A549 (cell line): Measurements from ENCODE around the gene CYB561D2. TPM values are rescaled to one million over a fixed set of nuclear protein-coding genes. Genes with fewer than 3 reads are reported as not detected.

ENCODE experiments used
- ATAC-seq, 2 experiments: fragments of 200-7000 bp in 1 of 2; fragments of >200 bp in 1 of 2; cut with Nextera tagmentation in 1 of 2; cut with Tn5 transposase in 1 of 2; 3 replicates each; pipeline versions ENCODE4 v1.8.0 to v1.9.1; 2018 to 2020; ENCODE audit warnings: mild to moderate bottlenecking in 1 of 2, moderate library complexity in 1 of 2
- CTCF ChIA-PET: fragments of 300-600 bp; sonication (Branson Sonifier 250); formaldehyde crosslinking; extraction: SDS; loops from one replicate; lab custom pipeline; 2021; ENCODE audit warnings: antibody characterized with exemption, inconsistent platforms; lab: Yijun Ruan, JAX
- POLR2A ChIA-PET: fragments of 350-600 bp; formaldehyde crosslinking; extraction: SDS; loops from one replicate; lab custom pipeline; 2021; ENCODE audit warnings: antibody characterized with exemption, inconsistent platforms; lab: Yijun Ruan, JAX
- DNase-seq, 2 experiments: peaks; one replicate each; pipeline versions ENCODE4 v3.0.0 to v3.0.0-alpha.2; 2011 to 2016; ENCODE audit warnings: low read depth in 1 of 2, low spot score in 1 of 2
- FAIRE-seq: peaks from 2 replicates; lab custom pipeline; 2011; peaks lifted over from hg19 to GRCh38; lab: Jason Lieb, UNC
- H3K27ac ChIP-seq, 2 experiments: fragments of >200 bp; sonication (Bioruptor Twin); formaldehyde crosslinking; 3 replicates each; pipeline ENCODE4 v1.5.1; 2016 to 2017
- H3K4me1 ChIP-seq: fragments of >200 bp; sonication (Bioruptor Twin); formaldehyde crosslinking; 3 replicates; pipeline ENCODE4 v1.6.1; 2016
- H3K4me2 ChIP-seq: fragments of >200 bp; sonication (Bioruptor Twin); formaldehyde crosslinking; 3 replicates; pipeline ENCODE4 v1.6.1; 2016
- H3K4me3 ChIP-seq: fragments of >200 bp; sonication (Bioruptor Twin); formaldehyde crosslinking; 3 replicates; pipeline ENCODE4 v1.5.1; 2016
- H3K9me3 ChIP-seq: fragments of >200 bp; sonication (Bioruptor Twin); formaldehyde crosslinking; 3 replicates; pipeline ENCODE4 v1.6.1; 2016
- ATOH8 ChIP-seq: fragments of 250-450 bp; sonication (Bioruptor Pico); IDR thresholded peaks from 2 replicates; pipeline ENCODE4 v1.5.0; 2020; ENCODE audit warnings: low read depth, mild to moderate bottlenecking, moderate library complexity
- CBX2 ChIP-seq: fragments of 200-600 bp; sonication (generic); IDR thresholded peaks from 2 replicates; pipeline ENCODE4 v1.6.1; 2016; ENCODE audit warnings: low read depth, mild to moderate bottlenecking, borderline replicate concordance
- EHF ChIP-seq: fragments of 250-450 bp; sonication (Bioruptor Pico); IDR thresholded peaks from 2 replicates; pipeline ENCODE4 v1.5.0; 2020; ENCODE audit warnings: mild to moderate bottlenecking
- EP300 ChIP-seq, 2 experiments: fragments of >200 bp; sonication (Bioruptor Twin); formaldehyde crosslinking; IDR thresholded peaks; 2 replicates in 1 of 2; 3 replicates in 1 of 2; pipeline ENCODE4 v1.6.1; 2016 to 2017
- ESRRA ChIP-seq: fragments of 150-350 bp; IDR thresholded peaks from 2 replicates; pipeline ENCODE4 v1.6.1; 2014; ENCODE audit warnings: mild to moderate bottlenecking, low read length, borderline replicate concordance
- FOSL2 ChIP-seq, 2 experiments: fragments of 450-650 bp in 1 of 2; fragments of >200 bp in 1 of 2; sonication (Bioruptor Twin) in 1 of 2; formaldehyde crosslinking; IDR thresholded peaks; 2 replicates each; pipeline versions ENCODE4 v1.5.0 to v1.6.1; 2016 to 2020; ENCODE audit warnings: mild to moderate bottlenecking in 1 of 2, moderate library complexity in 1 of 2
- FOXS1 ChIP-seq: fragments of 250-450 bp; sonication (Bioruptor Pico); IDR thresholded peaks from 2 replicates; pipeline ENCODE4 v1.5.0; 2020; ENCODE audit warnings: mild to moderate bottlenecking, moderate library complexity
- HDAC2 ChIP-seq: fragments of 200-600 bp; sonication (generic); IDR thresholded peaks from 2 replicates; pipeline ENCODE4 v1.6.1; 2016
- HEYL ChIP-seq: fragments of 250-450 bp; sonication (Bioruptor Pico); IDR thresholded peaks from 2 replicates; pipeline ENCODE4 v1.8.0; 2021; ENCODE audit warnings: mild to moderate bottlenecking, moderate library complexity
- HOXA7 ChIP-seq: fragments of 250-450 bp; sonication (Bioruptor Pico); IDR thresholded peaks from 2 replicates; pipeline ENCODE4 v1.5.0; 2020; ENCODE audit warnings: mild to moderate bottlenecking, moderate library complexity
- HOXB13 ChIP-seq: fragments of 250-450 bp; sonication (Bioruptor Pico); IDR thresholded peaks from 2 replicates; pipeline ENCODE4 v1.5.0; 2020; ENCODE audit warnings: low read depth, mild to moderate bottlenecking, moderate library complexity
- JUN ChIP-seq, 2 experiments: fragments of >200 bp; sonication (Bioruptor Twin); formaldehyde crosslinking; IDR thresholded peaks; 2 replicates in 1 of 2; 3 replicates in 1 of 2; pipeline ENCODE4 v1.6.1; 2016 to 2017
- JUNB ChIP-seq: fragments of >200 bp; sonication (Bioruptor Twin); formaldehyde crosslinking; IDR thresholded peaks from 2 replicates; pipeline ENCODE4 v1.6.1; 2016
- KDM5A ChIP-seq: fragments of 200-600 bp; sonication (generic); IDR thresholded peaks from 2 replicates; pipeline ENCODE4 v1.6.1; 2016; ENCODE audit warnings: antibody characterized with exemption, mild to moderate bottlenecking
- MAX ChIP-seq: IDR thresholded peaks from 2 replicates; pipeline ENCODE4 v1.6.1; 2012
- MYC ChIP-seq: IDR thresholded peaks from 2 replicates; pipeline ENCODE4 v1.6.1; 2012; ENCODE audit warnings: mild to moderate bottlenecking, inconsistent platforms, low read length, improper control_type of control experiment, borderline replicate concordance
- NFE2L2 ChIP-seq: fragments of 150-350 bp; conservative IDR thresholded peaks from 2 replicates; pipeline ENCODE4 v1.6.1; 2014; ENCODE audit warnings: low read length
- NPAS2 ChIP-seq: fragments of 250-450 bp; sonication (Bioruptor Pico); IDR thresholded peaks from 2 replicates; pipeline ENCODE4 v1.8.0; 2022; ENCODE audit warnings: mild to moderate bottlenecking, moderate library complexity, borderline replicate concordance
- PBX3 ChIP-seq: IDR thresholded peaks from 2 replicates; pipeline ENCODE4 v1.6.1; 2012
- PHF8 ChIP-seq: fragments of 200-600 bp; sonication (generic); IDR thresholded peaks from 2 replicates; pipeline ENCODE4 v1.6.1; 2016; ENCODE audit warnings: low read depth, mild to moderate bottlenecking, antibody characterized with exemption, moderate library complexity, borderline replicate concordance
- POLR2A ChIP-seq: IDR thresholded peaks from 2 replicates; pipeline ENCODE4 v1.6.1; 2012; ENCODE audit warnings: mild to moderate bottlenecking, low read length
- RAD21 ChIP-seq, 2 experiments: fragments of >200 bp in 1 of 2; sonication (Bioruptor Twin) in 1 of 2; formaldehyde crosslinking in 1 of 2; IDR thresholded peaks in 1 of 2; conservative IDR thresholded peaks in 1 of 2; 2 replicates in 1 of 2; 3 replicates in 1 of 2; pipeline ENCODE4 v1.6.1; 2012 to 2018; ENCODE audit warnings: inconsistent platforms in 1 of 2
- RARB ChIP-seq: fragments of 250-450 bp; sonication (Bioruptor Pico); IDR thresholded peaks from 2 replicates; pipeline ENCODE4 v1.8.0; 2021; ENCODE audit warnings: mild to moderate bottlenecking, moderate library complexity
- RCOR1 ChIP-seq: fragments of 150-350 bp; IDR thresholded peaks from 2 replicates; pipeline ENCODE4 v1.6.1; 2014; ENCODE audit warnings: antibody characterized with exemption, low read length, low read depth
- SMC3 ChIP-seq: fragments of >200 bp; sonication (Bioruptor Twin); formaldehyde crosslinking; IDR thresholded peaks from 3 replicates; pipeline ENCODE4 v1.6.1; 2018; ENCODE audit warnings: inconsistent platforms
- TP53 ChIP-seq: fragments of 250-450 bp; sonication (Bioruptor Pico); IDR thresholded peaks from 2 replicates; pipeline ENCODE4 v1.5.0; 2021; ENCODE audit warnings: mild to moderate bottlenecking, moderate library complexity
- ZC3H11A ChIP-seq: fragments of 450-650 bp; IDR thresholded peaks from 2 replicates; pipeline ENCODE4 v1.6.1; 2014; ENCODE audit warnings: antibody characterized with exemption, mild to moderate bottlenecking
- ZNF302 ChIP-seq: fragments of 250-450 bp; sonication (Bioruptor Pico); IDR thresholded peaks from 2 replicates; pipeline ENCODE4 v1.9.0; 2021; ENCODE audit warnings: inconsistent platforms, mild to moderate bottlenecking, moderate library complexity
- ZSCAN20 ChIP-seq: fragments of 250-450 bp; sonication (Bioruptor Pico); IDR thresholded peaks from 2 replicates; pipeline ENCODE4 v1.8.0; 2022; ENCODE audit warnings: mild to moderate bottlenecking, moderate library complexity
- WGBS: methylation state at CpG from one replicate; pipeline ENCODE4 v1.1.6; 2017; ENCODE audit errors: missing lambda C conversion rate; 5-methylcytosine and 5-hydroxymethylcytosine counted together
- polyA plus RNA-seq, 4 experiments: library from polyadenylated mRNA; depleted of rRNA in 3 of 4; stranded (reverse); fragments of >200 nt; fragmentation: RNase III in 1 of 4; extraction: RNeasy Plus Mini Kit Qiagen cat#74134 plus additional on column Dnase treatment in 1 of 4; gene quantifications; 2 replicates in 3 of 4; 3 replicates in 1 of 4; pipeline ENCODE4 v1.2.3, GENCODE V29; 2011 to 2017

The CYB561D2 gene
- polyA plus RNA-seq, 2 of the 4 experiments (the other 2 are of a cell fraction): 14.4 to 17.7 TPM

GRCh38 chr3:50337175-50337861 lies 13.3 kb upstream of the CYB561D2 start (continued):
- no peak for TF ChIP-seq RARB (CRISPR knock-in tag)
- TF ChIP-seq HDAC2: no peak
- no peak for TF ChIP-seq ATOH8 (CRISPR knock-in tag)
- no peak for TF ChIP-seq EP300 (IDR thresholded peaks at IDR 0.05)
- TF ChIP-seq JUN (IDR thresholded peaks at IDR 0.05): 0 out of 5 replicates have a peak, but pooled peaks have one; percentile 25 to 48
- no peak for TF ChIP-seq TP53 (CRISPR knock-in tag)
- peak; percentile 84 for TF ChIP-seq MAX

- POLR2A ChIA-PET: interaction anchor here (0.7 kb wide), 1 partner anchor 162 kb away, joined by 4 read pairs; no protein-coding TSS in a partner anchor
- peaks cover 27% of the 10 kb centered on the region for H3K4me1 ChIP-seq
- DNase-seq (no peak), FAIRE-seq (no peak), ATAC-seq (no peak)
- CTCF ChIA-PET: interaction anchor here (0.7 to 3.1 kb wide), 3 partner anchors 8 to 15 kb away, joined by 3 to 15 read pairs (median 3); no protein-coding TSS in a partner anchor
- no peak overlapping the region for H3K4me2 ChIP-seq
- WGBS: 79% methylated on average over 5 of the region's 5 CpGs
- H3K4me3 ChIP-seq: no peak overlapping the region
- TF ChIP-seq RAD21 (conservative IDR thresholded peaks at IDR 0.05 in 1 of 2, IDR thresholded peaks at IDR 0.05 in 1 of 2) (no peak), ZNF302 (CRISPR knock-in tag) (no peak), MYC (no peak), HEYL (CRISPR knock-in tag) (no peak), NFE2L2 (no peak), PHF8 (no peak), ZSCAN20 (CRISPR knock-in tag) (no peak), RCOR1 (no peak)
- no peaks in the 10 kb centered on the region for H3K9me3 ChIP-seq
- H3K27ac ChIP-seq: no peak overlapping the region
These were observed 11.7 kb upstream of the CYB561D2 start for GRCh38 chr3:50338965-50339364.

GRCh38 chr3:50339485-50340146 lies 11.0 kb upstream of the CYB561D2 start:
- H3K27ac ChIP-seq: no peak overlapping the region
- TF ChIP-seq KDM5A: no peak
- no peak for TF ChIP-seq POLR2A
- TF ChIP-seq FOSL2 (IDR thresholded peaks at IDR 0.05): no peak
- TF ChIP-seq FOSL2 (CRISPR knock-in tag; IDR thresholded peaks at IDR 0.05): no peak
- TF ChIP-seq ESRRA: no peak
- no peak for TF ChIP-seq JUN (IDR thresholded peaks at IDR 0.05)
- TF ChIP-seq PBX3: no peak
- TF ChIP-seq EHF (CRISPR knock-in tag): no peak
- TF ChIP-seq HOXA7: no peak
- TF ChIP-seq SMC3: no peak
- no peak for TF ChIP-seq JUNB
- no peak for TF ChIP-seq NPAS2 (CRISPR knock-in tag)
- no peak for TF ChIP-seq ZC3H11A
- no peak for TF ChIP-seq PHF8
- no peak for TF ChIP-seq MYC
- no peak for TF ChIP-seq HOXB13 (CRISPR knock-in tag)
- TF ChIP-seq FOXS1: no peak
- TF ChIP-seq CBX2: no peak
- no peak for TF ChIP-seq RCOR1
- WGBS: 77% methylated on average over 13 of the region's 14 CpGs
- H3K4me3 ChIP-seq: no peak overlapping the region
- FAIRE-seq (no peak), DNase-seq (no peak), ATAC-seq (no peak)
- no peaks in the 10 kb centered on the region for H3K9me3 ChIP-seq
- H3K4me1 ChIP-seq: peaks cover 21% of the 10 kb centered on the region
- POLR2A ChIA-PET: interaction anchor here (0.7 kb wide), 1 partner anchor 161 kb away, joined by 4 read pairs; no protein-coding TSS in a partner anchor
- CTCF ChIA-PET: interaction anchor here (0.9 kb wide), 1 partner anchor 9 kb away, joined by 3 read pairs; no protein-coding TSS in a partner anchor
- no peak overlapping the region for H3K4me2 ChIP-seq
